ENCODE data around the gene FOXK1.

DNA sequence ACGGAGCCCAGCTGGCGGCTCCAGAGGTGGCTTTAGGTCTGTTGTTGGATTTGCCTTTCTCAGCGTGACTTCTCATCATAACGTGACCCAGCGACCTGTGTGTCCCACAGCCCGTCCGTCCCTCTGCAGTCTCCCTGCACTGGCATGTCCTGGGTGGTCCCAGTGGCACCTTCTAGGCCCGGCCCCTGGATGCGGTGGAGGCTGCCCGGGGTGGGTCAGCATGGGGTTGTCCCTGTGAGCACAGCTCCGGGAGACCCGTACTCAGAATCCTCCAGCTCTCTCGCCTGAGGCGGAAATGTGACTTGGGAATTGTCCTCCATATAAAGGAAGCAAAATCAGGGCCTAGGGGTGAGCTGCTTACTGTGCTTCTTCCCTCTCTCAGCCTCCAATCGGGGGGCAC lies 67.7 kb downstream of the FOXK1 start:
- TF ChIP-seq, protein P1, sequence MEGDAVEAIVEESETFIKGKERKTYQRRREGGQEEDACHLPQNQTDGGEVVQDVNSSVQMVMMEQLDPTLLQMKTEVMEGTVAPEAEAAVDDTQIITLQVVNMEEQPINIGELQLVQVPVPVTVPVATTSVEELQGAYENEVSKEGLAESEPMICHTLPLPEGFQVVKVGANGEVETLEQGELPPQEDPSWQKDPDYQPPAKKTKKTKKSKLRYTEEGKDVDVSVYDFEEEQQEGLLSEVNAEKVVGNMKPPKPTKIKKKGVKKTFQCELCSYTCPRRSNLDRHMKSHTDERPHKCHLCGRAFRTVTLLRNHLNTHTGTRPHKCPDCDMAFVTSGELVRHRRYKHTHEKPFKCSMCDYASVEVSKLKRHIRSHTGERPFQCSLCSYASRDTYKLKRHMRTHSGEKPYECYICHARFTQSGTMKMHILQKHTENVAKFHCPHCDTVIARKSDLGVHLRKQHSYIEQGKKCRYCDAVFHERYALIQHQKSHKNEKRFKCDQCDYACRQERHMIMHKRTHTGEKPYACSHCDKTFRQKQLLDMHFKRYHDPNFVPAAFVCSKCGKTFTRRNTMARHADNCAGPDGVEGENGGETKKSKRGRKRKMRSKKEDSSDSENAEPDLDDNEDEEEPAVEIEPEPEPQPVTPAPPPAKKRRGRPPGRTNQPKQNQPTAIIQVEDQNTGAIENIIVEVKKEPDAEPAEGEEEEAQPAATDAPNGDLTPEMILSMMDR (IDR thresholded peaks at IDR 0.05): no peak
- TF ChIP-seq POLR2A (IDR thresholded peaks at IDR 0.05): no peak

Measured in adrenal gland (tissue), 5 donors.